HG03571 (cell line): ENCODE data around the gene PTGDR.

Experiments used
- ATAC-seq: cut with Tn5 transposase; IDR thresholded peaks from one replicate; pipeline ENCODE4 v1.9.1; 2021; ENCODE audit not compliant: unreplicated experiment

The PTGDR gene

GRCh38 chr14:52307905-52308304 is 40.4 kb downstream of the PTGDR start:
- ATAC-seq: no peak

- ATAC-seq: no peak
Measured at GRCh38 chr14:52310541-52310940, 43.0 kb downstream of the PTGDR start.

GRCh38 chr14:52312931-52313355 is 45.4 kb downstream of the PTGDR start:
- no peak for ATAC-seq

- no peak for ATAC-seq
Measured at GRCh38 chr14:52313462-52313861, 46.0 kb downstream of the PTGDR start.

- ATAC-seq: no peak
Measured at GRCh38 chr14:52313903-52314594, 46.6 kb downstream of the PTGDR start, which contains the start of gene PTGER2. TSS of gene PTGER2 (plus strand) at chr14:52314312. CDS start at chr14:52314549, 237 bp downstream.

- ATAC-seq: no peak
Measured at GRCh38 chr14:52314595-52315354, 47.3 kb downstream of the PTGDR start.

- no peak for ATAC-seq
Measured at GRCh38 chr14:52315355-52315718, 47.8 kb downstream of the PTGDR start.

GRCh38 chr14:52318062-52318461 is 50.6 kb downstream of the PTGDR start:
- ATAC-seq: no peak

GRCh38 chr14:52318826-52319645 is 51.5 kb downstream of the PTGDR start:
- ATAC-seq: no peak

GRCh38 chr14:52319919-52320318 is 52.4 kb downstream of the PTGDR start:
- no peak for ATAC-seq

- ATAC-seq: peak; percentile 96
Measured at GRCh38 chr14:52325126-52325525, 57.6 kb downstream of the PTGDR start.

- ATAC-seq: no peak
Measured at GRCh38 chr14:52325630-52326029, 58.1 kb downstream of the PTGDR start.
